ENCODE data around the gene RHOU.

The RHOU gene

DNA sequence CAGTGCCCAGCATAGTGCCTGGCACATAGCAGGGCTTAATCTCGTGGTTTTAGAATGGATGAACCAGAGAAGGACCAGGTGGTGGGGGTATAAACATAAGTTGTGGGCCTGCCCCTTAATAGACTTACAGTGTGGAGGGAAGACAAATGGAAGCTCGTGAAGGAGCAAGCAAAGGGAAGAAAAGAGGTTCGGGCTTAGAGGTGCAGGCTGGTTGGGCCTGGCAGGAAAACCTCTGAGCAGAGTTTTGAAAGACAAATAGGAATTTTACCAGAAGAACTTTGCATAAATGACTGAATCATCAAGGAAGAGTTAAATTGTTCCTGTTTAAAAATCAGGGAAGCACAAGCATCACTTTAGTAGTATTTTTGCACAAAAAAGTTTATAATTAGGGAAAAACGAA lies 4.5 kb downstream of the RHOU start:
- no peak for DNase-seq

GRCh38 chr1:228740543-228741317 lies 5.5 kb downstream of the RHOU start:
- no peak for DNase-seq

DNA sequence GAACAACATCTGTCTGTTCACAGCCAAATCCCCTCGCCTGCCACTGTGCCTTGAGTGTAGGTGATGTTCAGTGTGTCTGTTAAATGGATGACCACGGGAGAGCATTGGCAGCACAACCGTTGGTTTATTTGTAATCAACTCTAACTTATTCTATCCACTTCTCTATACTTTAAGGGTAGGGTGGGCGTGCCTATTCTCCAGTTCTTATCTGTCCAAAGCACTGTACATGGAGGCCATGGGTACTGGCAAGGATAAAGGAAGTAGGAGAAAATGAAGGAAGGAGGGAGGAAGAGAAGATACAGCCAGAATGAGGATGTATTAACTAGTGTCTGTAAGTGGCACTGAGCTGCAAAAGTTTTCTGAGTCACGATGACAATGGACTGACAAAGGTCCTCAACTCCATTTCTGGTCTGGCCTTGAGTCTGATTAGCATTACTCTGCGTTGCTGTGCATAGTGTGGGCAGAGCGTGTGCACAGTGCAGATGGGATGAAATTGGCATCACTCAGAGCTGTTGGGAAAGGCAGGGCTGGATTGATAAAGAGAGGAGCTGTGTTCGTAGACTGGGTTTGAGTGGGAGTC lies 7.1 kb downstream of the RHOU start:
- no peak for DNase-seq

DNA sequence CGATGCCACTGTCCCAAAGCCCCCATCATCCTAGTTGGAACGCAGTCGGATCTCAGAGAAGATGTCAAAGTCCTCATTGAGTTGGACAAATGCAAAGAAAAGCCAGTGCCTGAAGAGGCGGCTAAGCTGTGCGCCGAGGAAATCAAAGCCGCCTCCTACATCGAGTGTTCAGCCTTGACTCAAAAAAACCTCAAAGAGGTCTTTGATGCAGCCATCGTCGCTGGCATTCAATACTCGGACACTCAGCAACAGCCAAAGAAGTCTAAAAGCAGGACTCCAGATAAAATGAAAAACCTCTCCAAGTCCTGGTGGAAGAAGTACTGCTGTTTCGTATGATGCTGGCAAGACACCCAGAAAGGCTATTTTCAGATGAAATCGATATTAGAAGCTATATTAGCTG lies 8.1 kb downstream of the RHOU start:
- DNase-seq: no peak

DNA sequence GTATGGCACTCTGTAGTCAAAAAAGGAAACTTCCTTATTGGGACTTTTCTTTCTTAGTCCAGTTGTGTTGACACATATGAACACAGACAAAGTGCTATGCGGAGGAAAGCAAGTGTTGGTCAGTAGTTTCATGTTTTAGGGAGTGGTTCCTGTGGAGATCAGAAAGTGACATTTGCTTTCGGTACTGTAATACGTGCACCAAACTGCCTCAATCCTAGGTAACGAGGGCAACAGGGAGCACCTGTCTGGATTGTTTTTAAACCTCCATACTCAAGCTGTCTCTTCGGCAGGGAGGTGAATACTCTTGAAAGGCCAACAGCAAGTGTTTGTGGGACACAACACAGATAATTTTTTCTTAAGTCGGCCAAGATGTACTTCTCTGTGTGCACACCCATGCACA lies 9.1 kb downstream of the RHOU start:
- no peak for DNase-seq

- no peak for DNase-seq
These were observed 9.6 kb downstream of the RHOU start for GRCh38 chr1:228744918-228745317.

DNA sequence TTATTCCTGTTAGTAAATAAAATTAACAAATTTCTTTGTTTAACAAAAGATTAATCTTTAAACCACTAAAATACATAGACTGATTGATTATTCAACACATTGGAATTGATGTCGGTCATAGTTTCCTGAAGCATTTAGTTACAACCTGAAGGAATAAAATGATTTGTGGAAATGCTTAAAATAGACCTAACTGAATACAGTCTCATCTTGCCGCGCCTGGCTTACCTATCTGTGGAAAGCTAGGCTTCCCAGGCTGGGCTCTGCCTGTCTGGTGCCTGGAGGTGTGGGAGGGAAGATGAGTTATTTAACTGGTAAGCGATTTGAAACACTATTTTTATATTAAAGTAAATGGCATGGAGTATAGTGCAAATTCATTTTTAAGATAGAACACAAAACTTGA lies 10.2 kb downstream of the RHOU start:
- no peak for DNase-seq

DNA sequence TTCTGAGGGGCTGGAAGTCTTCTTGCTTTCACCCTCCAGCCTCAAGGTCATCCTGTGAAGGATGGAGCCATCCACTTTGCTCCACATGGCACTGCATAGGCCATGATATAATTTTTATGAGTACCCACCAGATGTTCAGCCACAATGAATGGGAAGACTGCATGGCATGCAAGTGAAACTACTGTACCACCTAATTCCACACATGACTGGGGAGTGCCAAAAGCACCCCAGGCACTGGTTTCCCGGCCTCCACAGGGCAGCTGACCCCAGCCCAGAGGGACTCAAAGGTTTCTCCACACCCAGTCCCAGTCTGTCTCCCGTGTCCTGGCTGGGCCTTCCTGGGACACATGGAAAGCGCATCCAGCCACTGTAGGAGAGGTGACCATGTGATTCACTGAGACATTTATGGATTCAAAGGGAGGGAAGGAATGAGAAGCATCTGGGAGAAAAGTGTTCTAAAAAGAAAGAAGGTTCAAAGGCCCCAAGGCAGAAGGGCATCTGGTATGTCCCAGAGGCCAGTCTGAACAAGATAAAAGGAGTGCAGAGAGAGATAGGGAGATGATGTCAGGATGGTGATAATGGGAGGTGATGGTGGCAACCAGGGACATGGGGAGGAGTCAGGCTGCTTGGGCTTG lies 12.1 kb downstream of the RHOU start:
- DNase-seq: no peak

DNA sequence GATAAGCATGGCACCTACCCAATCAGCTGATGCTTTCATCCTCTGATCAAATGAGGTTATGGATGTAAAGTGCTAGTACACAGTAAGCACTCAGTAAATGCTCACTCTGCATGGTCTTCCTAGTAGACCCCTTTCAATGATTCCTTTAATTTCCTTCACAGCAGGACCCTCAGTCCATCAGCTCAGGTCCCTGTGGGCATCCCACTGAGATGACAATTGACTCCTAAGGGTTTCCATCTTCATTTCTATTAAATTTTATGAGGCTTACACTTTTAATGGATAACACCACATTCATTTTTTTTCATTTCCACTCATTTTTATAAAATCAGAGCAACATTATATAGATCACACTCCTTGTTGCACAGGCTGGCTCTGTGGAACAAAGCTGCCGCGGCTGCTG lies 12.8 kb downstream of the RHOU start:
- DNase-seq: no peak

DNA sequence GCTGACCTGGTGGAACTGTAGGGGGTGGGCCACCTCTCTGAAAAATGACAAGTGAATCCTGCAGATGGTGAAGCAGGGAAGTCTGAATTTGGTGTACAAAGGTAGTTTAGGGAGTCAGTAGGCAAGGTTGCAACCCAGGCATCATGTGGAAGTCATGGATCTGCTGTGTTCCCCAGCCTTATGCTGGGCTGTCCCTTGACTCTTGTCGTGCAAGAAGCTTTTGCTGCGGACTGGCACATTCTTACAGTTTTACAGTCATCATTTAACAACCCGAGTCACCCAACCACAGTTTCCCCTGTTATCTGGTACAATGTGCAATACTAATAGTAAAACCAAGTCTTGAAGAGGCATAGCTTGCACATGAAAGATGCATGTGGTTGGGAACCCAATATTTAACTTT lies 13.2 kb downstream of the RHOU start:
- no peak for DNase-seq

DNA sequence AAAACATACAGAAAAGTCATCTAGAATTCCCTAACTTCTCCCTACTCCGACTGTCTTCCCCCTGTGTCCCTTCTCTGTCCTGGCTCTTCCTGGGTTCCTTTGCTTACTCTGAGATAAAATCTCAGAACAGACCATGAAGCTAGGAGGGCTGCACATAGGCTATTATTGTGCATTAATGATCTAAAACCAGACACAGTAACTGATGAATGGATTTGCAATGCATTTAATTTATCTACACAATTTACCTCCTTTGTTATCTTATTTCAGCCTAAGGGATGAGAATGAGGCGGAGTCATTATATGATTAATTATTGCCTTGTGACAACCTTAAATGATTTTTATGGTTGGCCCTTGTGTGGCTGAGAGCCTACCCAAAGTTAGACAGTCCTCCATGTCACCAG lies 14.5 kb downstream of the RHOU start:
- no peak for DNase-seq

DNA sequence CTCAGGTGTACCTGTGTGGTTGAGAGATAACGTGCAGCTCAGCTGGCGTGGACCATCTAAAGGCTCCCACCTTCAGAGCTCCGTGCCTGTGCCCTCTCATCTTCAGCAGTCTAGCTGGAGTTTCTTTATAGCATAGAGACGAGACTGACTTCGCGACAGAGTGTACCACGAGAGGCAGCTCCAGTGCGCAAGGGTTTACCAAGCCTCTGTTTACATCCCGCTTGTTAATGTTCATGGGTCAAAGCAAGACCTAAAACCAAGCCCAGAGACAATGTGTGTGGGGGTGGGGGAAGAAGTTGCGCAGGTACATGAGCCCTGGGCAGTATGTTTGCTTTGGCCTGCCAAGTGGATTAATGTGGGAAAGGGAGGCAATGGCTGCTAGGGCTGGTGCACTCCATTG lies 15.6 kb downstream of the RHOU start:
- no peak for DNase-seq

DNA sequence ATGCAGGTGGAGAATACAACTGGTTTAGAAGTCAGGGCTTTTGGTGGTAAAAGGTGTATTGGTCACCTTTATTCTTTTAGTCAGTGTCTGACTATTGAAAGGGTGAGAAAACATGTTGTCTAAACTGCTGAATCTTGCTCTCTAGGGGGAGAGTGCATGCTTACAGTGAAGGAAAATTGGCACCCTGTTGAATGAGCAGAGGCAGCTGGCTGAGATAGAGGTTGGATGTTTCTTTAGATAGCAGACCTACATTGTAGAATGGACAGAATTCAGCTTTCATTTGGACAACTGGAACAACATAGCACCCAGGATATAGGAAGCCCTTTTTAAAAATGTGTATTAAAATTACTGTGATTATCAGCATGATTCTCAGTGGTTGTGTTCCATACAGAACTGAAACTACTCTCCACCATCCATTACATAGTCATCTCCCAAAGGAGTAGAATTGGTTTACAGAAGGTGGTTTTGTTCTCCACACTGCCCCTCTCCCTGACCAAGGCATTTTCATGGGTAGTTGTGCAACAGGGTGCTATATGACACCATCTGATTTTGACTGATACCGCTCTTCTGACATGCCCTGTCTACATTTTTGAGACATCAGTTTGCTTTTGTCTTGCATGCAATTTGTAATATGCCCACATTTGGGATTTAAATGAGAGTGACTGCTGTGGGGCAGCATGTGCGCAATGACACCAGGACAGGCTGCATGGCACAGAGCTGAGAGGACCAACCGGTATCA lies 16.2 kb downstream of the RHOU start:
- DNase-seq: no peak

GRCh38 chr1:228752258-228752657 lies 17.0 kb downstream of the RHOU start:
- no peak for DNase-seq

DNA sequence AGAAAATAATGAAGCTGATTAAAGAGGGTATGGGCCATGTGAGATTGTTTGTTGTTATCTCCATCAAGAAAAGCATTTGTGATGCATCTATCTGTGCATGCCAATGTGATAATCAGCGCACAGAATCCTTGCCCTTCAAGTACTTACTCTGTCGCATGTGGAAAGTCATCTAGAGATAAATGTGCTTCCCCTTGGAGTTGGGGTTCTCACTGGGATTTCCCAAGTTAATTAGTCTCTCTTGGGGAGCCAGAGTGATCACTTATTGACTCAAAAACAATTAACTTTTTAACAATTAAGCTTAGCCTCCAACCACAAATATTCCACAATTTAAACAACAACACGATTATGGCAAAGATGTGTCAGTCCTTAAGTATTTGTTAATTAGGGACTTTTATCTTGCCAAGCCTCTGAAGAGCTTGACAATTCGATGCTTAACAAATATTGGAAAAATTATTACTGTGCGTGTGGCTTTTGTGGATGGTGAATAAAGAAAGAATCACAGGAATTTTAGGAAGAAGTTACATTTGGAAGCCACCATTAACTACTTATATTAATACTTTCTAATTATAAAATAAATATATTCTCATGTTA lies 17.5 kb downstream of the RHOU start:
- DNase-seq: no peak

GRCh38 chr1:228753287-228753686 lies 18.0 kb downstream of the RHOU start:
- DNase-seq: no peak

DNA sequence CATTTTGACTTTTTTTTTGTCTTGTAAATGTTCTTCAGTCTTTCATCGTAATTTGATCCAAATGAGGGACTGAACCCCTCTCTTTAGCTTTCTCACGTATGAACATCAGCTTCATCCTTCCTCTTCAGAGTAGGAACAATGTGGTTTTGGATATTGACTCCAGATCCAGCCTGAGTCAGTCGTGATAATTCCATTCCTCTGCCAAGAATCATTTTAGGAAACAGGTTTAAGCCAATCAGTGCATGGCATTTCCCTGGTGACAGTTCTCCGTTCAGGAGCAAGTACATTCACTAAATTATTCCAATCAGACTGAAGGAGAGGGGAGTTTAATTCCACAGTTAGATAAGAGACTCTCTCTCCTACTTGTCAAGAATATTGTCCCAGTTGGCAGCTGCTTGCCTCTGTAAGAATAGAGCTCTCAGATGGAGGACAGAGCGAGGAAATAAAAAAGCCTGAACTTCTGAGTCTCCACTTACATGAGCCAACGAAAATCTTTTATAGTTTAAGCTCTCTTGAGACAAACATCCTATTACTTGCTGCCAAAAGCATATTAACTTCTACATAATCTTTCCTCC lies 18.6 kb downstream of the RHOU start:
- DNase-seq: no peak

DNA sequence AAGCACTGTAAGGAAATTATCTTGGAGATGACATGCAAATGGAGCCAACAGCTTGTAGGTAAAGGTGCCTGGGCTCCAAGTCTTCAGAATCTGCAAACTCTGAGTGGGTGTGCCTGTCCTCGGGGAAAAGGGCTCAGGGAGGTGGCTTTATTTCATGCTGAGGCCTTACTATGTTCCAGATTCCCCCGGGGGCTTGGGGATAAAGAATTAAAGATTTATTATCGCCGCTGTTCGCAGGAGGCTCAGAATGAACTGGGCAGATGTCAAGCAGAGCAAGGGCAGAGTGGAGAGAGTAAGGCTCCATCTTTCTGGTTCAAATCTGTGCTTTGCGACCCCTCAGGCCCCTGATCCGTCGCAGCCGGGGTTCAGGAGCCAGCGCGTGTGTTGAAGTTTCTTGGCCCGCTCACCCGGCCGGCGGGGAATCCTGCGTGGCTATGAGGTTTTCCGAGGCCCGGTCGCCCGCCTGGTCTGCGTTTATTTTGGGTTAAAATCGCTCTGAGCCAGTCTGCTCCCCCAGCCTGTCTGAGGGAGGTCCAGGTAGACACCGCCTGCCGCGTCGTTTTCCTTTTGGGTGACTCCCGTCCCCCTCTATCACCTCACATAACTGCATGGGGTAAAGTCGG lies 19.5 kb downstream of the RHOU start:
- DNase-seq: no peak

- no peak for DNase-seq
These were observed 20.5 kb downstream of the RHOU start for GRCh38 chr1:228755800-228756199.

- no peak for DNase-seq
These were observed 21.2 kb downstream of the RHOU start for GRCh38 chr1:228756457-228756856.

GRCh38 chr1:228758447-228758846 lies 23.2 kb downstream of the RHOU start:
- DNase-seq: no peak

- no peak for DNase-seq
These were observed 25.7 kb downstream of the RHOU start for GRCh38 chr1:228760979-228761378.

DNA sequence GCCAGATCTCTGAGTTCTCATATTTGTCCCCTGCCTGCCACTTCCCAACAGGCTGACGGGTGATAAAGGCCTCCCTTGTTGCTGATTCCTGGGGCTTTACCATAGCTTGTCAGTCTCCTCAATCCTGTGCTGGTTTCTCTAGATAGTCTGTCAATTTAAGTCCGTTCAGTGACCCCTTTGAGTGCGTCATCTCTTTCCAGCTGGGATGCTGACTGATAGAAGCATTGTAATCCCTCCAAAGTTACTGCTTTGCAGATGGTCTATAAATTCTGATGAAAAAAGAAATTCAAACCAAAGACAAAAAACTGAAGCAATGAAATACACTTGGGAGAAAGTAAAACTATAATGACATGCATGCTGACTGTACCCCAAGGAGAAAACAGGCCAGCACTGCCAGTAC lies 28.3 kb downstream of the RHOU start:
- no peak for DNase-seq

Measured in Kasumi-1 (cell line).